NK-92 treated with Interleukin-12 subunit alpha and Interleukin-12 subunit beta, amount 100 ng/mL, for 24 hours (cell line): Measurements from ENCODE around the gene SDC4.

Experiments used
- DNase-seq: peaks from one replicate; lab custom pipeline; 2025; lab: John Stamatoyannopoulos, UW

The SDC4 gene

DNA sequence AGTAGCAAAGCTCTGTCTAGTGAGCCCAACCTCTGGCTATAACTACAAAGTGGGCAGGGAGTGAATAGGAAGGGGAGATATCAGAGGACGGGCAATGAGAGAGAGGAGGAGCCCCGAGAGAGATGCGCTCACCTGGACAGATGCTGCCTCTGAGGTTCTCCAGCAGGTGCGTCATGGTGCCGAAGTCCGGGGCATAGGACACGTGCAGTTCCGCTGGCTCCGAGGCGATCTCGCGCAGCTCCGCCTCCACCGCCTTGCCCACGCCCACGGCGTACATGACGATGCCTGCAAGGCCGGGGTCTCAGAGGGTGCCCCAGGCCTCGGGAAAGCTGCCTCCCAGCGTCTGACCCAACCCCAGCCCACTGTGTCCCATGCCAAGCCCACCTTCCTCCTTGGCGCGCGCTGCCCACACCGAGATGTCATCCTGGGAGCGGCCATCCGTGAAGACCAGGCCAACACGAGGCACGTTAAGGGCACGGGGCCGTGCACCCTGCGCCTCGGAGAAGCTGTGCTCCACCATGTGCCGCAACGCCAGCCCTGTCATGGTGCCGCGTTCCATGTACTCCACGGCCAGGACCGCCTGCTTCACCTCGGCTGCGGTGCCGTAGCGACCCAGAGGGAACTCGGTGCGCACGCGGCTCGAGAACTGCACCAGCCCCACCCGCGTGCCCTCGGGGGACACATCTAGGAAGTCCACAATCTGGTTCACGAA lies 50.3 kb downstream of the SDC4 start:
- no peak for DNase-seq

DNA sequence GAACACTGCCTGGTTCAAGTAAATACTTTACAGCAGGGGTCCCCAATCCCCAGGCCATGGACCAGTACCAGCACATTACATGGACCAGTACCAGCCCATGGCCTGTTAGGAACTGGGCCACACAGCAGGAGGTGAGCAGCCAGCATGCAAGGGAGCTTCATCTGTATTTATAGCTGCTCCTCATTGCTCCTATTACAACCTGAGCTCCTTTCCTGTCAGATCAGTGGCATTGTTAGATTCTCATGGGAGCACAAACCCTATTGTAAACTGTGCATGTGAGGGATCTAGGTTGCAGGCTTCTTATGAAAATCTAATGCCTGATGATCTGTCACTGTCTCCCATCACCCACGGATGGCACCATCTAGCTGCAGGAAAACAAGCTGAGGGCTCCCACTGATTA lies 53.6 kb downstream of the SDC4 start:
- DNase-seq, result no peak

GRCh38 chr20:45294003-45294368 lies 54.2 kb downstream of the SDC4 start:
- DNase-seq, result no peak

DNA sequence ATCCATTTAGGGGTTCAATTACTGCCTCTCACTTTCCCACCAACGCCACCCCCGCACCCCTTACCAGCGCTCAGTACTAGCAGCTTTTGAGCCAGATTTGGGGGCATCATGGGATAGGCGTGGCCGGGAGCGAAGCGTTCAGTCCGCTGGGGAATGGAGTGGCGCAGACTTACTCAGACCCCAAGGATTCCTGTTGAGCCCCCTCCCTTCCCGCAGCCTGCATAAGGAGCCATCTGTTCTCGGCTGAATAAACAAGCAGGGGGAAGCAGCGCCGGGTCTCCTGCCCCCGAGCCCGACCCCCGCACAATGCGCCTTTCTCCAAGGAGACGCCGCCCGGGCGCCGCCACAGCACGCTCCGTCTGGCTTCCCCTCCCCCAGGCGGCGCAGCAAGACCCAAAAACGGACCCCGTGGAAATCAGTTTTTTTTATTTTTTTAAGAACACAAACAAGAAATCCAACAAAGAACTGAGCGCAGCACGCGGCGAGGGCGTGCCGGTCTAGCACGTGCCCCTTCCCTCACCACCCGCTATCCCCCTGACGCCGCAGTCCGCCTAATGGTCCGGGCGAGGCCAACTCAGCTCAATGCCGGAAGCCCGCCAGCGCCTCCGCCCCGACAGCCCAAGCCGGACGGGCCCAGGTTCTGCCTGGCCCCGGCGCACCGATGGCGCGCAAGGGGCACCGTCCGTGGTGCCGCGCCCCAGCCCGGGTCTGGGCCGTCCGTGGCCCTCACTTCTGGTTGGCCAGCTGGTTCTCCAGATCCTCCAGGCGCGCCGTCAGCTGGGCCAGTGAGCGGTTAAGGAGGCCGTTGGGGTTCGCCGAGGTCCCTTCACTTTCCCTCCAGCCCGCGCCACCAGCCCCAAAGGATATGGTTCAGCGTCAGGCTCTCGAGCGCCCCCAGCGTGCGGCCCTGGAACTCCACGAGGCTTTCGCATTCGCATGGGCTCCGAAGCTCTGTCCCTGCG lies 54.9 kb downstream of the SDC4 start:
- no peak for DNase-seq

- no peak for DNase-seq
These were observed 55.9 kb downstream of the SDC4 start for GRCh38 chr20:45292343-45292742.

DNA sequence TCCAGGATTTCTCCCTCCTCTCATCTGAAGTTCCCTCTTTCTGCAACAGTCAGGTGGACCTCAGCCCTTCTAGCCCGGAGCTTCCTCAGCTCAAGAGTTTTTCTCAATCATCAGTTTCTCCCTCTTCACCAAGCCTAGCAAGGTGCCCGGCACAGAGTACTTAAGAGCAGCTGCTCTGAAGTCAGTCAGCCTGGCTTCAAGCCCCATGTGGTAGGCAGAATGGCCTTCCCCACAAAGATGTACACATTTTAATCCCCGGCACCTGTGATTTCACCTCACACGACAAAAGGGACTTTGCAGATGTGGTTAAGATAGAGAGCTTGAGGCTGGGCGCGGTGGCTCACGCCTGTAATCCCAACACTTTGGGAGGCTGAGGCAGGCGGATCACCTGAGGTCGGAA lies 56.7 kb downstream of the SDC4 start:
- no peak for DNase-seq

DNA sequence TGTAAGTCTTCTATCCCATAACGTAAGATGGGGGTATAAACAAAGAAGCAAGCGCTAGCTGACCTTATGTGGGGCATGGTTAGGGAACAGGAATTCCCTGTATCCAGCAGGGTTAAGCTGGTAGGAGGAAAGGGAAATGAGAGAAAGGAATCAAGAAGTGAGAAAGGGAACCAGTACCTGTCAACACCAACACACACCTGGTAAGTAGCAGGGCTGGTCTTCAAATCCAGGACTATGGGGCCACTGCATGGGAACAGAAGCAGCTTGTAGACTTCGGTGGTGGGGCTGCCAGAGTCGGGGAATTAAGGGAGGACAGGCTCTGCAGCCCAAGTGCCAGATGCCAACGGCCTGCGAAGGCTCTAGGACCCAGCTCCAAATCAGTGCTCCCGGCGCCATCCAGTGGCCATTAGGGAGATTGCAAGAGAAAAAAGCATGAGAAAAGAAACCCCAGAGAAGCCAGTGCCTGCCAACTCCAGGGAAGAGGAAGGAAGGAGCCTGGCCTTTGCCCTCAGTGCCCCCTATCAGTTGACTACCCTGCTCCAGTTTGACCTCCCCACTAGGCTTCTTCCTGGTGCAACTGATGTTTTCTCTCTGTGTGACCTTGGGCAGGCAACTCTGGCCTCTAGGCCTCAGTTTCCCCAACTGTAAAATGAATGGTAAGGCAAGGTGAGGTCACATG lies 57.4 kb downstream of the SDC4 start:
- peak; percentile 44 for DNase-seq

- DNase-seq, result no peak
These were observed 58.1 kb downstream of the SDC4 start for GRCh38 chr20:45289942-45290676.

GRCh38 chr20:45288860-45289259 lies 59.4 kb downstream of the SDC4 start:
- DNase-seq, result no peak

GRCh38 chr20:45288376-45288775 lies 59.8 kb downstream of the SDC4 start:
- DNase-seq, result no peak

DNA sequence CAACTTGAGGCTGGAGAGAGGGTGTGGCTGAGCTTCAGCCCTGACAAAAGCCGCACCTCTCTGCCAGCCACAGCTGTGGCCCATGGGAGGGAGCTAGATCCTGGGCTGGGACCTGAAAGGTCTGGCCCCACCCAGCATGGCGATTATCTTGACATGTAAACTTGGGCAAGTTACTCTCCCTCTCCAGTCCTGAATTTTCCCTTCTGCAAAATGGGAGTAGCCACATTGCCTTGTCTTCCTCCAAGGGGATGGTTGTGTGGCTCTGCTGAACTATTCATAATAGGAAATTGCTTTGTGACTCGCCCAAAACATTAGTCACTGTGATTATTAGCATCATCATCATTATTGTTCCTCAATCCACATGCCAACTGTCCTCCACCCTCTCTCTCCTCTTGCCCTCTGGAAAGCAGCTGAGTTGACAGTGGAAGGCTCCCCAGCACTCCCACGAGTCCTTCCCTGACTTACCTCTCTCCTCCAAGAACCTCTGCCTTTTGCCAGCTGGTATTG lies 64.6 kb downstream of the SDC4 start:
- no peak for DNase-seq

GRCh38 chr20:45282700-45283550 lies 65.3 kb downstream of the SDC4 start:
- no peak for DNase-seq

DNA sequence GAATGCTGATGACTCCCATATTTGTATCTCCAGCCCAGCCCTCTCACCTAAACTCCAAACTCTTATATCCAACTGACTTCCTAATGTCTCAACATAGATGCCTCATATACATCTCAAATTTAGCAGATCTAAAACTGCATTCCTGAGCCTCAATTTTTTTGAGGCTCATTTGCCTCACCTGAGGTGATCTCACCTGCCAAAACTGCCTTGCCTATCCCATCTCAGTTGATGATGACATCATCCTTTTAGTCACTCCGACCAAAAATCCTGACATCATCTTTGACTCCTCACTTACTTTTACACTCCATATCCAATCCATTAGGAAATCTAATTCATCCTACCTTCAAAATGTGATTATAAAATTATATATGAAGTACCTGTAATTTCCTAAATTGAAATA lies 68.2 kb downstream of the SDC4 start:
- DNase-seq, result no peak

DNA sequence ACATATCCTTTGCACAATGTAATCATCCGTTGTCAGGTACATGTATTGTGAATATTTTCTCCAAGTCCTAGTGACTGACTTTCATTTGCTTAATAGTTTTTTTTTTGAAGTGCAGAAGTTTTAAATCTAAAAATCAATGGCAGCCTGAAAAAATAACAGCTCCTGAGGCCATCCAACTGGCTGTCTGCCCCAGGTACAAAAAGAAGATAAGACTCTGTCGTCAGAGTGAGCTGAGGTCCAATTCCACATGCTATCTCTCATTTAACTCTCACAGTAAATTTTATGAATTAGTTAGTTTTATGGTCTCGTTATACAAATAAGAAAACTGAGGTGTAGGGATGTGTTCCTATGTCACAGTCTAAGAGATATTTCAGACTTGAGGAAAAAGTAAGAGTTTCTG lies 72.9 kb downstream of the SDC4 start:
- no peak for DNase-seq
